K562 (cell line): ENCODE data around the gene UCP1. TPM values are rescaled to one million over a fixed set of nuclear protein-coding genes. Genes with fewer than 3 reads are reported as not detected.

Experiments
- CBFA2T2 ChIP-seq: fragments of 450-650 bp; conservative IDR thresholded peaks from 2 replicates; pipeline ENCODE4 v1.6.1; 2017; ENCODE audit warnings: mild to moderate bottlenecking
- CREM ChIP-seq: IDR thresholded peaks from 2 replicates; pipeline ENCODE4 v1.6.1; 2014; ENCODE audit warnings: antibody characterized with exemption, low read depth
- EGR1 ChIP-seq: fragments of 450-650 bp; conservative IDR thresholded peaks from 2 replicates; pipeline ENCODE4 v1.6.1; 2017; ENCODE audit warnings: mild to moderate bottlenecking
- NR4A1 ChIP-seq, 2 experiments: fragments of 250-450 bp in 1 of 2; fragments of 450-650 bp in 1 of 2; sonication (Bioruptor Pico) in 1 of 2; IDR thresholded peaks; 2 replicates each; pipeline versions ENCODE4 v1.4.0 to v1.6.1; 2016 to 2020; ENCODE audit warnings: mild to moderate bottlenecking in 2 of 2, missing compliant biosample characterization in 1 of 2, missing genetic modification characterization in 1 of 2, moderate library complexity in 1 of 2
- POLR3A ChIP-seq: IDR thresholded peaks from 2 replicates; pipeline ENCODE4 v1.6.1; 2011; ENCODE audit warnings: borderline replicate concordance, mild to moderate bottlenecking, moderate library complexity; ENCODE audit not compliant: insufficient read length, insufficient read depth; ENCODE audit errors: extremely low read depth
- RBM39 ChIP-seq: fragments of 200-400 bp; formaldehyde crosslinking; optimal IDR thresholded peaks from 2 replicates; pipeline ENCODE3; 2018; ENCODE audit warnings: low read depth, low read length
- TBP ChIP-seq: optimal IDR thresholded peaks from 2 replicates; pipeline ENCODE3; 2011; ENCODE audit warnings: low read depth, low read length, improper control_type of control experiment
- ZFP30 ChIP-seq: fragments of 250-450 bp; sonication (Bioruptor Pico); IDR thresholded peaks from 2 replicates; pipeline ENCODE4 v1.8.0; 2022; ENCODE audit warnings: moderate library complexity, mild to moderate bottlenecking, inconsistent platforms, borderline replicate concordance
- ZKSCAN1 ChIP-seq: fragments of 150-350 bp; IDR thresholded peaks from 2 replicates; pipeline ENCODE4 v1.6.1; 2016; ENCODE audit warnings: low read depth, low read length
- polyA plus RNA-seq, 8 experiments: library from polyadenylated mRNA; depleted of rRNA in 4 of 8; stranded (reverse) in 5 of 8; unstranded in 3 of 8; fragments of >200 nt; fragmentation: Nextera tagmentation in 2 of 8; fragmentation: Illumina TruSeq in 1 of 8; extraction: Ambion mirVana in 2 of 8; extraction: Trizol in 1 of 8; gene quantifications; 2 replicates each; pipeline versions ENCODE4 v1.2.1 to v1.2.3, GENCODE V29; 2011 to 2014; ENCODE audit warnings: inconsistent platforms in 1 of 8, missing spikeins in 1 of 8
- total RNA-seq, 7 experiments: library from RNA; depleted of rRNA in 6 of 7; stranded (reverse); fragments of >200 nt in 6 of 7; fragmentation: Illumina TruSeq in 2 of 7; extraction: Trizol in 2 of 7; gene quantifications; 2 replicates each; pipeline versions ENCODE4 v1.2.1 to v1.2.3, GENCODE V29; 2011 to 2021; ENCODE audit warnings: low replicate concordance in 1 of 7
- TF ChIP-seq, protein P1 (sequence below): fragments of 150-350 bp; IDR thresholded peaks from 2 replicates; pipeline ENCODE4 v1.6.1; 2014; ENCODE audit warnings: low read depth, mild to moderate bottlenecking, low read length, borderline replicate concordance
- TF ChIP-seq, protein P2 (sequence below): fragments of 250-450 bp; sonication (Bioruptor Pico); IDR thresholded peaks from 2 replicates; pipeline ENCODE4 v1.8.0; 2021; ENCODE audit warnings: mild to moderate bottlenecking, moderate library complexity

Gene UCP1
- total and polyA plus RNA-seq, 9 of the 15 experiments (the other 6 are each of a cell fraction or from before 2014, with no cell fraction given): not detected

DNA sequence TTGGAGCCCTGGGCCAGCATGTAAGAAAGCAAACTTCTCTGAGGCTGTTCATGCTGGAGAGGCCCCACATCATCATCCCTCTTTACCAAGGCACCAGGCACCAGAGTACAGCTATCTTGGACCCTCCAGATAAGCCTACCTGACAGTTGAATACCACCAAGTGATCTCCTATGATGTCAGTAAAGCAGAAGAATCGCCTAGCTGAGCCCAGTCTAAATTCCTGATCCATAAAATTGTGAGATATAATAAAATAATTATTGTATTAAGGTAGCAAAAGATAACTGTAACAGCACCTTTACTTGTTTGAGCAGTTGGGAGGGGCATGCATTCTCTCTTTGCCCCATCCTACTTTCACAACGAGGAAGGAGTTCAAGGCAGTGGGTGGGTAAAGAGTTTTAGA is 2.9 kb upstream of the UCP1 start (continued):
- TF ChIP-seq, protein P1, sequence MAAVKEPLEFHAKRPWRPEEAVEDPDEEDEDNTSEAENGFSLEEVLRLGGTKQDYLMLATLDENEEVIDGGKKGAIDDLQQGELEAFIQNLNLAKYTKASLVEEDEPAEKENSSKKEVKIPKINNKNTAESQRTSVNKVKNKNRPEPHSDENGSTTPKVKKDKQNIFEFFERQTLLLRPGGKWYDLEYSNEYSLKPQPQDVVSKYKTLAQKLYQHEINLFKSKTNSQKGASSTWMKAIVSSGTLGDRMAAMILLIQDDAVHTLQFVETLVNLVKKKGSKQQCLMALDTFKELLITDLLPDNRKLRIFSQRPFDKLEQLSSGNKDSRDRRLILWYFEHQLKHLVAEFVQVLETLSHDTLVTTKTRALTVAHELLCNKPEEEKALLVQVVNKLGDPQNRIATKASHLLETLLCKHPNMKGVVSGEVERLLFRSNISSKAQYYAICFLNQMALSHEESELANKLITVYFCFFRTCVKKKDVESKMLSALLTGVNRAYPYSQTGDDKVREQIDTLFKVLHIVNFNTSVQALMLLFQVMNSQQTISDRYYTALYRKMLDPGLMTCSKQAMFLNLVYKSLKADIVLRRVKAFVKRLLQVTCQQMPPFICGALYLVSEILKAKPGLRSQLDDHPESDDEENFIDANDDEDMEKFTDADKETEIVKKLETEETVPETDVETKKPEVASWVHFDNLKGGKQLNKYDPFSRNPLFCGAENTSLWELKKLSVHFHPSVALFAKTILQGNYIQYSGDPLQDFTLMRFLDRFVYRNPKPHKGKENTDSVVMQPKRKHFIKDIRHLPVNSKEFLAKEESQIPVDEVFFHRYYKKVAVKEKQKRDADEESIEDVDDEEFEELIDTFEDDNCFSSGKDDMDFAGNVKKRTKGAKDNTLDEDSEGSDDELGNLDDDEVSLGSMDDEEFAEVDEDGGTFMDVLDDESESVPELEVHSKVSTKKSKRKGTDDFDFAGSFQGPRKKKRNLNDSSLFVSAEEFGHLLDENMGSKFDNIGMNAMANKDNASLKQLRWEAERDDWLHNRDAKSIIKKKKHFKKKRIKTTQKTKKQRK: no peak
- TF ChIP-seq CREM (no peak), EGR1 (no peak), ZFP30 (CRISPR knock-in tag) (no peak), POLR3A (no peak), RBM39 (no peak), ZKSCAN1 (no peak), CBFA2T2 (no peak), TBP (no peak), NR4A1 (CRISPR knock-in tag; IDR thresholded peaks at IDR 0.05) (no peak), NR4A1 (tag; IDR thresholded peaks at IDR 0.05) (no peak)
- TF ChIP-seq, protein P2, sequence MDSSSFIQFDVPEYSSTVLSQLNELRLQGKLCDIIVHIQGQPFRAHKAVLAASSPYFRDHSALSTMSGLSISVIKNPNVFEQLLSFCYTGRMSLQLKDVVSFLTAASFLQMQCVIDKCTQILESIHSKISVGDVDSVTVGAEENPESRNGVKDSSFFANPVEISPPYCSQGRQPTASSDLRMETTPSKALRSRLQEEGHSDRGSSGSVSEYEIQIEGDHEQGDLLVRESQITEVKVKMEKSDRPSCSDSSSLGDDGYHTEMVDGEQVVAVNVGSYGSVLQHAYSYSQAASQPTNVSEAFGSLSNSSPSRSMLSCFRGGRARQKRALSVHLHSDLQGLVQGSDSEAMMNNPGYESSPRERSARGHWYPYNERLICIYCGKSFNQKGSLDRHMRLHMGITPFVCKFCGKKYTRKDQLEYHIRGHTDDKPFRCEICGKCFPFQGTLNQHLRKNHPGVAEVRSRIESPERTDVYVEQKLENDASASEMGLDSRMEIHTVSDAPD (CRISPR knock-in tag): no peak
- TF ChIP-seq, all 486 proteins: peak for 0
